HepG2 (cell line): ENCODE measurements around the gene TOR4A. TPM values are rescaled to one million over a fixed set of nuclear protein-coding genes. Genes with fewer than 3 reads are reported as not detected.

ENCODE experiments used
- HCFC1 ChIP-seq: fragments of 150-350 bp; IDR thresholded peaks from 2 replicates; pipeline ENCODE4 v1.6.1; 2014; ENCODE audit warnings: low read depth, low read length
- MLXIP ChIP-seq: sonication (generic); formaldehyde crosslinking; IDR thresholded peaks from 2 replicates; pipeline ENCODE4 v1.9.0; 2021; ENCODE audit warnings: missing genetic modification reagents, borderline replicate concordance
- NCOA1 ChIP-seq: sonication (generic); formaldehyde crosslinking; IDR thresholded peaks from 2 replicates; pipeline ENCODE4 v1.9.0; 2021; ENCODE audit warnings: missing genetic modification reagents
- NFKB2 ChIP-seq: sonication (generic); formaldehyde crosslinking; IDR thresholded peaks from 2 replicates; pipeline ENCODE4 v1.4.0; 2020; ENCODE audit warnings: missing genetic modification reagents, borderline replicate concordance
- NFYC ChIP-seq: IDR thresholded peaks from 2 replicates; pipeline ENCODE4 v1.6.1; 2016; ENCODE audit warnings: missing genetic modification reagents, missing compliant biosample characterization
- NR0B2 ChIP-seq: sonication (generic); formaldehyde crosslinking; IDR thresholded peaks from 2 replicates; pipeline ENCODE4 v1.4.0; 2020; ENCODE audit warnings: mild to moderate bottlenecking, missing genetic modification reagents
- NR2F2 ChIP-seq: IDR thresholded peaks from 2 replicates; pipeline ENCODE4 v1.6.1; 2012; ENCODE audit warnings: low read depth, inconsistent platforms, borderline replicate concordance
- RERE ChIP-seq: IDR thresholded peaks from 2 replicates; pipeline ENCODE4 v1.6.1; 2016; ENCODE audit warnings: low read depth, missing genetic modification reagents, missing compliant biosample characterization
- TMF1 ChIP-seq: sonication (generic); formaldehyde crosslinking; IDR thresholded peaks from 2 replicates; pipeline ENCODE4 v1.8.1; 2022; ENCODE audit warnings: low read depth, missing genetic modification reagents
- ZNF34 ChIP-seq: sonication (generic); formaldehyde crosslinking; IDR thresholded peaks from 2 replicates; pipeline ENCODE4 v1.4.0; 2020; ENCODE audit warnings: mild to moderate bottlenecking, missing genetic modification reagents, borderline replicate concordance
- ZNF460 ChIP-seq: sonication (generic); formaldehyde crosslinking; IDR thresholded peaks from 2 replicates; pipeline ENCODE4 v1.5.1; 2020; ENCODE audit warnings: missing genetic modification reagents, mild to moderate bottlenecking, borderline replicate concordance
- ZNF629 ChIP-seq: sonication (generic); formaldehyde crosslinking; conservative IDR thresholded peaks from 2 replicates; pipeline ENCODE4 v1.5.0; 2020; ENCODE audit warnings: missing genetic modification reagents
- ZNF646 ChIP-seq: sonication (generic); formaldehyde crosslinking; IDR thresholded peaks from 2 replicates; pipeline ENCODE4 v1.9.0; 2021; ENCODE audit warnings: mild to moderate bottlenecking, missing genetic modification reagents
- polyA plus RNA-seq, 8 experiments: library from polyadenylated mRNA; depleted of rRNA in 3 of 8; stranded (reverse) in 7 of 8; unstranded in 1 of 8; fragments of >200 nt; fragmentation: Illumina TruSeq in 4 of 8; extraction: Trizol in 4 of 8; gene quantifications; 2 replicates each; pipeline versions ENCODE4 v1.2.1 to v1.2.3, GENCODE V29; 2011 to 2016; ENCODE audit warnings: low read depth in 4 of 8, missing spikeins in 1 of 8, mixed read lengths in 1 of 8; ENCODE audit not compliant: insufficient read depth in 1 of 8
- total RNA-seq, 5 experiments: library from RNA; depleted of rRNA; stranded (reverse); fragments of >200 nt; fragmentation: Illumina TruSeq; extraction: Trizol; gene quantifications; 2 replicates each; pipeline ENCODE4 v1.2.3, GENCODE V29; 2016; ENCODE audit warnings: low read depth in 1 of 5

The TOR4A gene
- total and polyA plus RNA-seq, 2 of the 13 experiments (the other 11 are each of a cell fraction or from before 2014, with no cell fraction given), result 11.1 to 14.2 TPM

GRCh38 chr9:137277329-137278041 lies at the start of gene TOR4A (continued):
- TF ChIP-seq ZNF646 (CRISPR knock-in tag) (no peak), MLXIP (CRISPR knock-in tag) (no peak), NR0B2 (CRISPR knock-in tag) (no peak), ZNF34 (CRISPR knock-in tag) (no peak), NR2F2 (no peak), HCFC1 (no peak; the same call in 1 of the 2 replicates), TMF1 (CRISPR knock-in tag) (no peak; the same call in 1 of the 2 replicates), ZNF629 (CRISPR knock-in tag) (no peak), NCOA1 (no peak), RERE (no peak), NFKB2 (peak; percentile 72; the same call in 1 of the 2 replicates), NFYC (CRISPR knock-in tag) (no peak), ZNF460 (peak; percentile 71)
